ENCODE data around the gene EHBP1. TPM values are rescaled to one million over a fixed set of nuclear protein-coding genes. Genes with fewer than 3 reads are reported as not detected.

The EHBP1 gene
- total RNA-seq, 2 donors from 2014 or later = 34.6 to 49.8 TPM

GRCh38 chr2:62817348-62817747 lies 111.8 kb downstream of the EHBP1 start:
- Mint-ChIP-seq H3K36me3 (ENCODE audit: low read depth) (no peaks in the 10 kb centered on the region), H3K27me3 (ENCODE audit: insufficient read depth) (no peaks in the 10 kb centered on the region), H3K27ac (no peak overlapping the region), H3K4me1 (peaks cover 20% of the 10 kb centered on the region), H3K4me3 (no peak overlapping the region), H3K9me3 (no peaks in the 10 kb centered on the region)
- no peak overlapping the region for H3K27ac ChIP-seq (ENCODE audit: low read depth, low read length)
- H3K4me3 ChIP-seq (ENCODE audit: low read length) = no peak overlapping the region
- H3K4me1 ChIP-seq (ENCODE audit: control insufficient read depth, insufficient read depth, low read length) = no peaks in the 10 kb centered on the region
- no peak overlapping the region for H3K9ac ChIP-seq (ENCODE audit: extremely low read depth, low read length, poor library complexity, severe bottlenecking)
- H3K36me3 ChIP-seq (ENCODE audit: control insufficient read depth, insufficient read depth, low read length) = no peaks in the 10 kb centered on the region
- H3K9me3 ChIP-seq (ENCODE audit: control insufficient read depth, low read length) = no peaks in the 10 kb centered on the region
- no peak for DNase-seq
- WGBS, 2 experiments (ENCODE audit: insufficient coverage in 1 of 2, insufficient read length in 1 of 2) = 71 to 98% methylated on average over 1 of the region's 1 CpG
- no peak for TF ChIP-seq CTCF (conservative IDR thresholded peaks at IDR 0.05)
- no peaks in the 10 kb centered on the region for H3K27me3 ChIP-seq (ENCODE audit: control insufficient read depth, insufficient read depth, low read length, poor library complexity, severe bottlenecking)

- TF ChIP-seq CTCF (conservative IDR thresholded peaks at IDR 0.05) = no peak
- Mint-ChIP-seq H3K27me3 (ENCODE audit: insufficient read depth) (no peaks in the 10 kb centered on the region), H3K4me1 (peaks cover 28% of the 10 kb centered on the region), H3K9me3 (no peaks in the 10 kb centered on the region), H3K36me3 (ENCODE audit: low read depth) (no peaks in the 10 kb centered on the region), H3K27ac (no peak overlapping the region), H3K4me3 (no peak overlapping the region)
- no peaks in the 10 kb centered on the region for H3K9me3 ChIP-seq (ENCODE audit: control insufficient read depth, low read length)
- no peaks in the 10 kb centered on the region for H3K36me3 ChIP-seq (ENCODE audit: control insufficient read depth, insufficient read depth, low read length)
- no peak overlapping the region for H3K9ac ChIP-seq (ENCODE audit: extremely low read depth, low read length, poor library complexity, severe bottlenecking)
- H3K27me3 ChIP-seq (ENCODE audit: control insufficient read depth, insufficient read depth, low read length, poor library complexity, severe bottlenecking) = no peaks in the 10 kb centered on the region
- no peak overlapping the region for H3K4me3 ChIP-seq (ENCODE audit: low read length)
- H3K4me1 ChIP-seq (ENCODE audit: control insufficient read depth, insufficient read depth, low read length) = no peaks in the 10 kb centered on the region
- H3K27ac ChIP-seq (ENCODE audit: low read depth, low read length) = no peak overlapping the region
- WGBS, 2 experiments (ENCODE audit: insufficient coverage in 1 of 2, insufficient read length in 1 of 2) = 93 to 100% methylated on average over 1 to 2 of the region's 2 CpGs
- DNase-seq = no peak
Observed at GRCh38 chr2:62817995-62818713, 112.6 kb downstream of the EHBP1 start.

GRCh38 chr2:62822549-62822948 lies 117.0 kb downstream of the EHBP1 start:
- Mint-ChIP-seq H3K4me3 (no peak overlapping the region), H3K4me1 (peaks cover 25% of the 10 kb centered on the region), H3K9me3 (no peaks in the 10 kb centered on the region), H3K36me3 (ENCODE audit: low read depth) (peaks cover 11% of the 10 kb centered on the region), H3K27me3 (ENCODE audit: insufficient read depth) (no peaks in the 10 kb centered on the region), H3K27ac (no peak overlapping the region)
- Histone ChIP-seq H3K9ac (ENCODE audit: extremely low read depth, low read length, poor library complexity, severe bottlenecking) (no peak overlapping the region), H3K4me1 (ENCODE audit: control insufficient read depth, insufficient read depth, low read length) (peaks cover 6% of the 10 kb centered on the region), H3K27me3 (ENCODE audit: control insufficient read depth, insufficient read depth, low read length, poor library complexity, severe bottlenecking) (no peaks in the 10 kb centered on the region), H3K36me3 (ENCODE audit: control insufficient read depth, insufficient read depth, low read length) (peaks cover 11% of the 10 kb centered on the region), H3K9me3 (ENCODE audit: control insufficient read depth, low read length) (peaks cover 5% of the 10 kb centered on the region), H3K27ac (ENCODE audit: low read depth, low read length) (no peak overlapping the region), H3K4me3 (ENCODE audit: low read length) (no peak overlapping the region)
- DNase-seq = no peak
- no peak for TF ChIP-seq CTCF (conservative IDR thresholded peaks at IDR 0.05)
- WGBS, 2 experiments (ENCODE audit: insufficient coverage in 1 of 2, insufficient read length in 1 of 2) = 93 to 94% methylated on average over 2 to 3 of the region's 3 CpGs

Measured in endodermal cell (in vitro differentiated cells).